Mammary epithelial cell (primary cell): Measurements from ENCODE around the gene GRIN2C.

Experiments
- EZH2 ChIP-seq: IDR thresholded peaks from 2 replicates; pipeline ENCODE4 v1.6.1; 2012; ENCODE audit warnings: low read length, inconsistent platforms, borderline replicate concordance
- TF ChIP-seq, protein P1 (sequence below), 2 donors: IDR thresholded peaks in 1 of 2; conservative IDR thresholded peaks in 1 of 2; 2 replicates each; pipeline ENCODE4 v1.5.1; 2011 to 2012; ENCODE audit warnings: inconsistent platforms in 2 of 2, low read length in 2 of 2, mild to moderate bottlenecking in 2 of 2, control low read depth in 1 of 2, low read depth in 1 of 2; ENCODE audit not compliant: insufficient read depth in 1 of 2; ENCODE audit errors: extremely low read depth in 1 of 2

DNA sequence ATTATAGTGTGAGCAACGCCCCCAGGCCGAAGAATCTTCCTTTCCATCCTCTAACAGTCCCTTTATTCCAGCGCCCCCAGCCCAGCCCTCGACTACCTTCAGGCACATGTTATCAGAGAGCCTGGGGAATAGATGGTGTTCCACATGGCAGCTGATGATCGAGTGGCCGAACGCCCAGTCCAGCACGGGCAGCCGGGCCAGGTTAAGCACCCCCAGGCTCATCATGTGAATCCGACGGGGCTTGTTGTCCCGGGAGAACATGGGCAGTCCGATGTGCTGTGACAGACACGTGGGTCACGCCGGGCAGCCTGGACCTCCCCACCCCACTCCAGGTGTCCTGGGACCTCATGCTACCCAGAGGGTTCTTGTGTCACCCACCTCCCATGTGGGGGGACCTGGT is 19.6 kb upstream of the GRIN2C start:
- TF ChIP-seq EZH2 = no peak
- TF ChIP-seq, protein P1, sequence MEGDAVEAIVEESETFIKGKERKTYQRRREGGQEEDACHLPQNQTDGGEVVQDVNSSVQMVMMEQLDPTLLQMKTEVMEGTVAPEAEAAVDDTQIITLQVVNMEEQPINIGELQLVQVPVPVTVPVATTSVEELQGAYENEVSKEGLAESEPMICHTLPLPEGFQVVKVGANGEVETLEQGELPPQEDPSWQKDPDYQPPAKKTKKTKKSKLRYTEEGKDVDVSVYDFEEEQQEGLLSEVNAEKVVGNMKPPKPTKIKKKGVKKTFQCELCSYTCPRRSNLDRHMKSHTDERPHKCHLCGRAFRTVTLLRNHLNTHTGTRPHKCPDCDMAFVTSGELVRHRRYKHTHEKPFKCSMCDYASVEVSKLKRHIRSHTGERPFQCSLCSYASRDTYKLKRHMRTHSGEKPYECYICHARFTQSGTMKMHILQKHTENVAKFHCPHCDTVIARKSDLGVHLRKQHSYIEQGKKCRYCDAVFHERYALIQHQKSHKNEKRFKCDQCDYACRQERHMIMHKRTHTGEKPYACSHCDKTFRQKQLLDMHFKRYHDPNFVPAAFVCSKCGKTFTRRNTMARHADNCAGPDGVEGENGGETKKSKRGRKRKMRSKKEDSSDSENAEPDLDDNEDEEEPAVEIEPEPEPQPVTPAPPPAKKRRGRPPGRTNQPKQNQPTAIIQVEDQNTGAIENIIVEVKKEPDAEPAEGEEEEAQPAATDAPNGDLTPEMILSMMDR (conservative IDR thresholded peaks at IDR 0.05 in 1 of 2, IDR thresholded peaks at IDR 0.05 in 1 of 2; ENCODE audit: extremely low read depth in 1 of 2, insufficient read depth in 1 of 2, low read depth in 1 of 2, low read length in 2 of 2) = no peak
